Kasumi-1 (cell line): ENCODE measurements around the gene POU3F3.

ENCODE experiments used
- DNase-seq, 2 experiments: peaks; one replicate each; lab custom pipeline; 2025; lab: John Stamatoyannopoulos, UW

Gene POU3F3

DNA sequence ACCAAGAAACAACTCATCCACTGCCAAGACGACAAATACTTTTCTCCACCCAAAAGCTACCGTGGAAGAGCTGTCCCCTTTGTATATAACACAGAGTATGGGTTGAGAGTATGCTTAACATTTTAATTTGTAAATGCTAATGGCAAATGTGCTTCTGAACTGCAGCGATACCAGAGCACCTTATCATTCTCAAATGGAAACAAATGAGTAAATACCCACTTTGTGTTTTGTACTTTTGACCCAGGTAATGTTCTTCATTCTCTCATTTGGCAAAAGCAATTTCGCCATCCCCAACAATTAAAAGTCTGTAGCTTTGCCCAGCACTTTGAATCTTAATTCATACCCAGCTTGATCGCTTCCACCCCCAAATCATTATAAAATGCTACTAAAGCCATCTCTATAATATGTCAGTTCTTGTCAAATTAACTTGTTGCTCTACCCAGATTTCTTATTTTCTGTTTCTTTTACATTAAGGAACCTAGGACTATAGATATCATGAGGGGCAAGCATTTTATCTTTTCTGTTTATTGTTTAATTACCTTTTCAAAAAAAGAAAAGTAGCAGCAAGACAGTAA lies 6.2 kb upstream of the POU3F3 start:
- no peak for DNase-seq

DNA sequence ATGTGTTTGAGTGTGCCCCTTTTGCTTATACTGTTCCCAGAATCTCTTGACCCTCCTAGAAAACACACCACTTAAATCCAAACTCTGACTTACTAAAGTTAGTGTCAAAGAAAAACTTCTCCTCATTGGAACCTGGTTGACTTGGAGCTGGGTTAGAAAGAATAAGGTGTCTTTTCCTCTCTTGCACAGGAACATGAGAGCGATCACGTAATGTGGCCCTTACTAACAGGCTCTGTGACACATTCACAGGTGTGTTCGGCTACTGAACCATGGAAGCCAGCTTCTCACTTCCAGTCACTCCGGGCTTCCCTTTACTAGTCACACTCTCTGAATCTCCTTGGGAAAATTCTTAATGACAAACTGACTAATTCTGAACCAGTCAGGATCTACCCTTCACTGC lies 5.4 kb upstream of the POU3F3 start:
- no peak for DNase-seq

DNA sequence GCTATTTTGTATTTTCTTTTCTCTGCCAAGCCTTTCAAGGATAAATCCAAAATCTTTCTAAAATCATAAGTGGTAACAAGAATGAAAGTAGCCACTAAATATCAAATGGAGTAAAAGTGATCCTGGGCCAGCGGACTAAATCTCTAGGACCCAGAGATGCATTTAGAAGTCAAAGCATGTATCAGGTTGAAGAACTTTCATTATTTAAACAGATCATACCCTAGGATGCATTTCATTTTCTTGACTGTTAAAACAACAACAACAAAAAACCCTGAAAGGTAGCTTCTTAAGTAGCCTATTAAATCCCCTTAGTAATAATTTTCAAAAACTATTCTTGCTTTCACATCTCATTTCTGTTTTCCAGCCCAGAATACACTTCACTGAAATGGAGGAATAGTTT lies 4.8 kb upstream of the POU3F3 start:
- DNase-seq = no peak

DNA sequence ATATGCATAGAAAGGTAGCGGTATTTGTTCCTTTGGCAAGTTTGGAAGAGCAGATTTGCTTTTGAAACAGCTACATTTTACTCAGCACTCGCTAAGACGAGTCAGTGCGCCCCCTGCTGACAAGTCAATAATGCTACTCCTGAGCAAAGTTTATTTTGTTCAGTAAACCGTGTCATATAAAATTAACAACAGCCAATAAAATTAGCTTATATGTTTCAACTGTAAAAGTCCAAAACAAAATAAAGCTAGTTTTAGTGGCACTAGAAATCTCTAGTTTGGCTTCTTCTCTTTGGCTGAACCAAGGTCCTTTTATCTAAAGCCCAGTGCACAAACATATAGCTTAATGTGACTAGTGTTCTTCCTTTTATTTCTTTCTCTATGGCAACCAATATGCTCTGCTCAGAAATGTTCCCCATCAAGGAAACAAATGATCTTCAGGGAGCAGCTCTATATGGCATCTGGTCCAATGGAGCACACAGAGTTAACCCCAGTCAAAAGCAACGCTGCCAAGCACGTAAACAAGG lies 4.2 kb upstream of the POU3F3 start:
- peak; percentile 77 to 80 for DNase-seq

DNA sequence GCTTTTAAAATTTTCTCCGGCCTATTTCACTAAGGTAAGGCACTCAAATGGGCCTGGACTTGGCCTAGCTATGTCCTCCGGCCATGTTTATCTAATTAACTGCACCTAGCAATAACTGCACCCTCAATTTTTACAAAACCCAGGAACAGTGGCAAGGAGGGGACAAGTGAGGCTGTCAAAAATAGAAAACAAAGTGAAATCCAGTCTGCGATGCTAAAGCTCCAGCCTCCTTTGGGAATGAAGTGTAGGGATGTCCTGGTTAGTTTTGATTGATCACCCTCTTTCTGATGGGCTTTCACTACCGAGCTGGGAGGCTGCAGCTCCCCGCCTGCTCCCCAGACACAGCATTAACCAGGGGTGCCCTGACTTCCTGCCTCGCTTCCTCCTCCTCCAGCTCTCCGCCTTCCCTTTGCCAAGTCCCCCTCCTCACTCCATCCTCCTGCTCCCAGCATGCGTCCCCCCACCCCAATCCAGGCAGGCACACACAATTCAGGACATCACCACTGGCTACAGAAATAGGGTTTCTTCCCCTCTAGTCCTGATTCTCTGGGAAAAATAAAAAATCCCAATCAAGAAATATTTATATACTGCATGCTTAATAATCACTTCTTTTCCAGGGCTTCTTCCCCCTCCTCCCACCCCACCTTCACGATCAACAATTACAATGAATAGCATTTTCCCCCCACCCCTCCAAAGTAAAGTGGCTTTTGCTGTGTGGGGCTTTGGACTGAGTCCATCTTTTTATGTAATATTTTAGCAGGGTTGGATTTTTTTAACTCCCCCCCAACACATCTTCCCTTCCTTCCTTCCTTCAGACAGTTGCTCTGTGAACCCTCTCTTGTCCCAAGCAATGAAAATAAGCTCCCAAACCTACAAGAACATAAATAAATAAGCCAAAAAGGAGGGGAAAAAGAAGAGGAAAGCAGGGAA lies 3.3 kb upstream of the POU3F3 start:
- DNase-seq = no peak

DNA sequence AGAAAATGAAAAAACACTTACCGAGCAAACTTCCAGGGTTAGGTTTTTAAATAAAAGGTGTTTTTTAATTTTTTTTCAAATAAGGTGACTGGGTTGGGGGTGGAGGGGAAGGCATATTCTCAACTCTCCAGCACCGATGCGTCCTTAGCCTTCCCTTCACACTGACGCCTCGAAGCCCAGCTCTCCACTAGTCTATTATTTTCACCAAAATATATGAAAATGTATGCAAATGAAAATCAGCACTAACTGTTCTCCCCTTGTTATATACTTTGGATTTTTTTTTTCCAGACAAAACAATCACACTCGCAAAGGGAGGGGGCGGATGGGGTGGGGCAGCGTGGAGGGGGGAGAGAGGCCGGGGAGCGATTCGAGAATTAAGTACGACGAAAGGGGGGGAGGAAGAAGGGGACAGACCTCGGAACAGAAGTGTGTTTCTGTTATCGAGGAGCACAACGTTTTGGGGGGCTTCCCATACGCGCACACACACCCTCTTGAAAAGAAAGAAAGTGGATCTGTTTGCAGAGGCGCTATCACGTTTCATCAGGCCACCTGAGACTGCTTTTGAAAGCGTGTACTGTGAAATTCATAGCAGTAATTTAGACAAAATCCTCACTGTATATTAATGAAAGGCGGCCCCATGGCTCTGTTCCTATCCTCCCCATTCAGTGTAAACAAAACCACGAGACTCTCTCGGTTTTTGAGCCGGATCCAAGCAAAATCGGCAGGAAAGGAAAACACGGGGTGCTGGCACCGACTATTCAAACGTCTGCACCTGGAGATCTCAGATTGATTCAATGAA lies 2.4 kb upstream of the POU3F3 start:
- DNase-seq = no peak

DNA sequence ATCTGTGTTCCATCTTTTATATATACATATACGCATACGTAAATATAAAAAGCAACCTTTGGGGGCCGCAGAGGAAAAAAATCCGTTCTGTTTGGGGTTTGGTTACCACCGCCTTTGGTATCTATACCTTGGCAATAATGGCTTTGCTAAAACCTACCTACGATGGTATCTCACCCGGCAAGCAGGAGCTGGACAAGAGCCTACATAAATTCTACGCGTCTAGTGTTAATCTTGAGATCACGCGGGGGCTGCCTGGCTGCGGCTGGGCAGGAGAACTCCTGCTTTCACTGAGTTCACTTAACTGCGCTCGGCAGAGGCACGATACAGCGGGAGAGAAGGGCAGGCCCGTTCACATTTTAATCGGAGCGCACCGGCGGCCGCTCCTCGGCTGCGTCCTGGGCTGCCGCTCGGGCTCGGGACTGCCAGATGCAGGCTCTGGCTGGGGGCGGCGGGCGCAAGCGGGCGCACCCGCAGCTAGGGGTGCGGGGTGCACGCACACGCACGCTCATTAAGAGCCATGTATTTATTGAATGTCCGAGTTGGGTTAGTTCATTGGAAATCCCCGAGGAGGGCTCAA lies 1.7 kb upstream of the POU3F3 start:
- DNase-seq = no peak

DNA sequence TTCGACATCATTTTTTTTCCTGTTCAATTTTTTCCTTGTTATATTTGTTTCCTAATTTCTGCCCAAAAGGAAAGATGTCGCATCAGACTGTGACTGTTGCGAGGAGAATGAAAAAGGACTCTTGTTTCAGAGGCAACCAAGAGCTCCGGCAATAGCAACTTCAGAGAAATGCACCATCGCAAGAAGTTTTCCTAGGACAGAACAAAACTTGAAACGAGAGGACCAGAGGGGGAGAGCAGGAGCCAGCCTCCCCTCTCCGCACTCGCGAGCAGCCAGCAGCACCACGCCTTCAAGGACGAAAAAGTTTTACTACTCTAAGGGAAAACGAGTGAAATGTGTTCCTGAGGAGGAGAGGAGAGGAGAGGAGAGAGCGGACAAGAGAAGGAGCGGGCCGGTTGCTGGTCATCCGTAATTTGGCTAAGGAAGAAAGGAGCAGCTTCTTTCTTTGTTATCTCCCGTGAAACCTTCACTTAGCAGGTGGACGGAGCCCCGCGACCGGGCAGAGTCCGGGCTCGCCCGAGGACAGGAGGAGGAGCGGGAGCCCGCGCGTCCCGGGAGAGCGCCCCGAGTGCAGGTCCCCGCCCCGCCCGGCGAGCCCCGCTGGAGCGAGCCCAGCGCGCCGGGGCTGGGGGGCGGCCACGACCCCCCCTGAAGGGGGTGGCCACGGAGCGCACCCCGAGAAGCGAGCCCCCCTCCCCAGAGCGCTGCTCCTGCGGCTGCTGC lies 744 bp downstream of the POU3F3 start:
- DNase-seq = no peak

DNA sequence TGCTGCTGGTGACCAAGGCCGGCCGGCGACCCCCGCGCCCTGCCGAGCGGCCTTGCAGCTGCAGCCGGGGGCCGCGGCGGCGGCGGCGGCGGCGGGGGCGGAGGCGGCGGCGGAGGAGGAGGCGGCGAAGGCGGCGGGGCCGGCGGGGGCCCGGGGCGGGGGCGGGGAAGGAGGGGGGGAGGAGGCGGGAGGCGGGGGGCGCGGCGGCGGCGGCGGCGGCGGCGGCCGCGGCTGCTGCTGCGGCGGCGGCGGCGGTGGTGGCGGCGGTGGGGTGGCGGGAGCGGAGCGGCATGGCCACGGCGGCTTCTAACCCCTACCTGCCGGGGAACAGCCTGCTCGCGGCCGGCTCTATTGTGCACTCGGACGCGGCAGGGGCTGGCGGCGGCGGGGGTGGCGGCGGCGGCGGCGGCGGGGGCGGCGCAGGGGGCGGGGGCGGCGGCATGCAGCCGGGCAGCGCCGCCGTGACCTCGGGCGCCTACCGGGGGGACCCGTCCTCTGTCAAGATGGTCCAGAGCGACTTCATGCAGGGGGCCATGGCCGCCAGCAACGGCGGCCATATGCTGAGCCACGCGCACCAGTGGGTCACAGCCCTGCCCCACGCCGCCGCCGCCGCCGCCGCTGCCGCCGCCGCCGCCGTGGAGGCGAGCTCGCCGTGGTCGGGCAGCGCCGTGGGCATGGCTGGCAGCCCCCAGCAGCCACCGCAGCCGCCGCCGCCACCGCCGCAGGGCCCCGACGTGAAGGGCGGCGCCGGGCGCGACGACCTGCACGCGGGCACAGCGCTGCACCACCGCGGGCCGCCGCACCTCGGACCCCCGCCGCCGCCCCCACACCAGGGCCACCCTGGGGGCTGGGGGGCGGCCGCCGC lies 1.5 kb downstream of the POU3F3 start:
- DNase-seq = no peak

DNA sequence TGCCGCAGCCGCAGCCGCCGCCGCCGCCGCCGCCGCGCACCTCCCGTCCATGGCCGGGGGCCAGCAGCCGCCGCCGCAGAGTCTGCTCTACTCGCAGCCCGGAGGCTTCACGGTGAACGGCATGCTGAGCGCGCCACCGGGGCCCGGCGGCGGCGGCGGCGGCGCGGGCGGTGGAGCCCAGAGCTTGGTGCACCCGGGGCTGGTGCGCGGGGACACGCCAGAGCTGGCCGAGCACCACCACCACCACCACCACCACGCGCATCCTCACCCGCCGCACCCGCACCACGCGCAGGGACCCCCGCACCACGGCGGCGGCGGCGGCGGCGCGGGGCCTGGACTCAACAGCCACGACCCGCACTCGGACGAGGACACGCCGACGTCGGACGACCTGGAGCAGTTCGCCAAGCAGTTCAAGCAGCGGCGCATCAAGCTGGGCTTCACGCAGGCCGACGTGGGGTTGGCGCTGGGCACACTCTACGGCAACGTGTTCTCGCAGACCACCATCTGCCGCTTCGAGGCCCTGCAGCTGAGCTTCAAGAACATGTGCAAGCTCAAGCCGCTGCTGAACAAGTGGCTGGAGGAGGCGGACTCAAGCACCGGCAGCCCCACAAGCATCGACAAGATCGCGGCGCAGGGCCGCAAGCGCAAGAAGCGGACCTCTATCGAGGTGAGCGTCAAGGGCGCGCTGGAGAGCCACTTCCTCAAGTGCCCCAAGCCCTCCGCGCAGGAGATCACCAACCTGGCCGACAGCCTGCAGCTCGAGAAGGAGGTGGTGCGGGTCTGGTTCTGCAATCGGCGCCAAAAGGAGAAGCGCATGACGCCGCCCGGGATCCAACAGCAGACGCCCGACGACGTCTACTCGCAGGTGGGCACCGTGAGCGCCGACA lies 2.4 kb downstream of the POU3F3 start:
- no peak for DNase-seq

DNA sequence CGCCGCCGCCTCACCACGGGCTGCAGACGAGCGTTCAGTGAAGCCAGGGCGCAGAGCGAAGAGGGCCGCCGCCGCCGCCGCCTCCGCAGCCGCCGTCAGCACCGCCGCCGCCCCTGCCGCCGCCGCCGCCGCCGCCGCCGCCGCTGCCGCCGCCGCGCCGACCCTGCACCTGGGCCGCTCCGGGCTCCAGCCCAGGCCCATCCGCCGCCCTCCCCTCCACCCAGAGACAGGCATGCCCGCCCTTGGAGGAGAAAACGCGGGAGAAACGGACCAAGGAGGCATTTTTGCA lies 3.0 kb downstream of the POU3F3 start:
- no peak for DNase-seq

DNA sequence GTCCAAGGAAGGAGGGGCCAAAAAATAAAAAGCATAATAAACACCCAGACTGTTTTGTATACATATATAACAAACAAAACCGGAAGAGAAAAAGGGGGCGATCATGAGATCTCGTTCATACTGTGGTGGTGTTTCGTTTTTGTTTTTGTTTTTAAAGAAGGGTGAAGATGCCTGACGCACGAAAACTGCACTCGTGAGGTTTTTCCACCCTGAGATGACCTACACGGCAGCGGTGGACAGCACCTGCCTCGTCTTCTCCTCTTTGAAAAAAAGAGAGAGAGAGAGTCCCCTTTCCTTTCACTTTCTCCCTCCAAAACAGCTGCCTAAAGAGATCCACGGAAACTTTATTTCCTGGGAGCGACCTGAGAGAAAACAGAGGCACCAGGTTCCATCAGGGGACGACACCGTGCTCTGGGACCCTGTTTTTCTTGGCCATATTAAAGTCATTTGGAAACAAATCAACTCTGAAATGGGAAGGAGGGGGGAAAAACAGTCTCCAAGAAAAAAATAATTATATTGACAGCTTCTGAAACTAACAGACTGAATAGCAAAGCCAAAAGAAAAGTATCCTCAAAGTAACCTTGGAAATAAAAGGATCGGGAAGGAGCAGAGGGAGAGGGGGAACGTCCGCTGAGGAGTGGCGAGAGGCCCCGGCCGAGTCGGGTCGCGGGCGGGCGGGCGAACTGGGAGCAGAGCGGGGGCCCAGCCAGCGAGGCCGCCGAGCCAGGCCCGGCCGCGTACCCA lies 3.5 kb downstream of the POU3F3 start:
- DNase-seq = no peak

DNA sequence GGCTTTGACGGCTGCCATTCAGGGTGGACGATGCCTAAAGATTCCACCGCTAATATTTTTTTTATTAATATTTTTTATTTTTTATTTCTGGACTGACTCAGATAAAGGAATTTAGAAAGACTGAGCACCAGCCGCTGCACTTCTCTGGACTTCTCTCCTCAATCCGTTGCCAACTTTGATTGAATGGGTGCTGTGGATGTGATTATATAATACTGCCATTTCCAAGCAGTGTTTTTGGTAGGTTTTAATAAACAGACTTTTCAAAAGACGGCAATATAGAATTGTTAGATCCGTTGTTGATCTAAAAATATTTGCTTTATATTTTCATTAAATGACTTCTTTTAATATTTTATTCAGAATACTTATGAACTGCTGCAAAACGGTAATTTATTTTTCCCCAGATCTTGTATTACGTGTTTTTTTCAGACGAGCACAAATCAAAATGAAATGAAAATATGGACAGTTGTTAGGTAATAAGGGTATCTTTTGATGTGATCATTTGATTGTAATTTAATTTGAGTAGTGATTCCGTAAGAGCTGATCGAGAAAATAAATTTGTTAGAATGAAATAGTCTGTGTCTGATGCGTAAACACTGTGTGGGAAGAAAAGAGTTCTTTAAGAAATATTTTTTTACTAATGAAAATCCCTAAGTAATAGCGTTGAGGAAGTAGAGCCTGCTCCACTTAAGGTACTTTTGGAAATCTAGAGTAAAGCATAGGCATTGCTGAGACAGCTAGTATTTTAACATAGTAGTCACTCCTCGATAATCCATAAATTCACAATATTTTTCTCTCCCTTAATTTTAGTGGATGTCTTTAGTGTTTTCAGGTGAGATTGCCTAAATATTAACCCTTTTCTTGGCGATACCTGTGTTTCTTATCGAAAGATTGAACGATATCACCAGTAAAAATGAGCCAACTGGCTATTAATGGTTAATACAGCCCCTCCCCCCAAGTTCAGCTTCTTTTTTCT lies 4.4 kb downstream of the POU3F3 start:
- DNase-seq = no peak

DNA sequence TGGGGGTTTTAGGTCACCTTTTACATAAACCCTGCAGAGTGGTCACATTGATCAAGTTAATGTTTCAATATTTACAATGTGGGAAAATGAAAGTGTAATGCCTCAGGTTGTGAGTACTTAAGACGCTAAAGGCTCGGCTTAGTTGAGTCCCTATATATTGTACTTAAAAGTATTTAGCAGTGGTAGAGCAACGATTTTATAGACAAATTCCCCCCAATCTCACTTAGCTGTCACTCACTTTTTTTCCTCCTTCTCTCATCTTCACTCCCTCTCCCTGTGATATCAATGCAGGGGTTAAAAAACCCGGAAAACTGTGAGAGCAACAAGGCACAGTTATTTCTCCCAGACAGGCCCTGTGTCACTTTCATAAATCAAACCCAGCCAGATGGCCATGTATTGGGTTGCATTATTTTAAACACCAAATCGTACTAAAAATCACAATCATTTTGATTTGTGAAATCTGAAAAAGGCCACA lies 5.4 kb downstream of the POU3F3 start:
- no peak for DNase-seq

DNA sequence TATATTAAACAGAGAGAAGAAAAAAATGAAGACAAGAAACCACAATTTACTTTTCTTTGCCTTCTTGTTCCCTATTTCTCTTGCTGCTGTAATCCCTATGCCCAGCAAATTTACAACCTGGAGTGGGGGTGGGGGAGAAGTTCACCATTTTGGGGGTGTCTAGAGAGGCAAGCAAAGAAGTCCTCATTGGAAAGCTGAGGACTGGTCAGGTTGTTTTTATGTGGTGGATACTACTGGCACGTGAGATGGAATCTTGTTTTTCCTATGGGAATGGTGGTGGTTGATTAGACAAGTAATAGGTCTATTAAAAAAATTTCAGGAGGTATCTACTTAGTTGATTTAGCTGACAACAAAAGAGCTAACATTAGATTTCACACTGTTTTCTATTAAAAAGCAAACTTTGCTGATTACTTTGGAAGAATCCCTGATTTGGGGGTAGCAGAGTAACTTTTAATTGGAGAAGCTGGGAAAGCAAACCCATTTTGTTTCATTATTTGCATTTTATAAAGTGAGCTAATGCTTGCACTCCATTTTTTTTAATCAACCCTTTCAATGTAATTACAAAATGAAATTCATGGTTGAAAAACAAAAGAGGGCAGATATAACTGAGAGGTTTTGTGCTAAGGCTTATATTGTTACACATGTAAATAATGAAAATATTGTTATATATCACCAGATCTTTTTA lies 6.0 kb downstream of the POU3F3 start:
- DNase-seq = no peak

DNA sequence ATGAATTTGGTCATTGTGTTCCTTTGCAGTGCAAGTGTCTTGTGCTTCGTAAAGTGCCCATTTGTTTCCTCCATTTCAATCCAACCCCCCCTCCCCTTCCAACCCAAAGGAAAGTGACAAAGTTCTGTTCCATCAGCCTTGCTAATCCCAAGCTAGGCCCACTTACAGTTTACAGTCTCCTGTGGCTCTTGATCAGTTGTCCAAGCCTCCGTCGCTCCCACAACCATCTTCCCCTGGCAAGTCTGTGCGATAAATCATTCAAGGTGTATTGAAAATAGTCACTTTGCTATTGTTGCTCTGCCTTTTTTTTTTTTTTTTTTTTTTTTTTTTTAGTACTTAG lies 6.5 kb downstream of the POU3F3 start:
- DNase-seq = no peak

DNA sequence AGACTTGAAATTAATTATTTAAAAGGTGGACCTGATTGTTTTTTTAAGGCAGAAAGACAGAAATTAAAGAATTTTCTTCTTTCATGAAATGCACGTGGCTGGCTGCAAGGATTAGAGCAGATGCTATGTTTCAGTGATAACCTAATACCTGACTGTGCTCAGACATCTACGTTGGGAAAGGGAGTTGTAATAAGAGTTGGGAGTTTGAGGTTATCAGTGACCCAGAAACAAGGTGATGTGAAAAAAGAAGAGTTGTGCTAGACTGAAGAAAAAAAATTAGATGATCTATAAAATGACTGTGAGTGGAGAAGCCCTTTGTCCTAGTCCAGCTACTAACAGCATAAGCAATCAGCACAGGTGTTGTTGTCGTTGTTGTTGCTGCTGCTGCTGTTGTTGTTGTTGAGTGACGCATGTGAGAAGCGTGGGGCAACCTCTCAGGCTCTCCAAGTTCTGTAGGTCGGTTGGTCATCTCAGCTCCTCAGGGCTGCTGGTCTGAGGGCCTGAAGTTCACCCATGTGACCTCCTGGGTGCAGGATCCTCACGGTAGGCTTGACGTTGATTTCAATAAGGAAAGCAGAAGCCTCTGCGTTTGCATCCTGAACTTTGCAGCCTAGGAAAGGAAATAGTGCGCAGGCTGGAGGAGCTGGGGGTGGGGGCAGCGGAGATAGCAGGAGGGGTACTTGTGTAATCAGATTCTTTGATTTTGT lies 7.6 kb downstream of the POU3F3 start:
- DNase-seq = no peak
